Measurements from ENCODE around the gene C2CD2.

C2CD2 gene

GRCh38 chr21:41903559-41904351, 50.1 kb downstream of the C2CD2 start:
- DNase-seq: no peak

GRCh38 chr21:41902946-41903345, 50.9 kb downstream of the C2CD2 start:
- no peak for DNase-seq

GRCh38 chr21:41901782-41902181, 52.0 kb downstream of the C2CD2 start:
- no peak for DNase-seq

- peak in 1 of 5 experiments; percentile 56 for DNase-seq
Measured at GRCh38 chr21:41901099-41901498, 52.7 kb downstream of the C2CD2 start.

- no peak for DNase-seq
Measured at GRCh38 chr21:41900401-41900800, 53.4 kb downstream of the C2CD2 start.

GRCh38 chr21:41899426-41900202, 54.2 kb downstream of the C2CD2 start:
- DNase-seq: peak in 2 of 5 experiments; percentile 35 to 78

- no peak for DNase-seq
Measured at GRCh38 chr21:41898998-41899397, 54.8 kb downstream of the C2CD2 start.

- no peak for DNase-seq
Measured at GRCh38 chr21:41897700-41898099, 56.1 kb downstream of the C2CD2 start.

GRCh38 chr21:41897047-41897669, 56.7 kb downstream of the C2CD2 start:
- DNase-seq: no peak

- DNase-seq: peak in 3 of 5 experiments; percentile 17 to 73 (median 39)
Measured at GRCh38 chr21:41895643-41896493, 58.0 kb downstream of the C2CD2 start.

- no peak for DNase-seq
Measured at GRCh38 chr21:41894922-41895557, 58.8 kb downstream of the C2CD2 start.

- no peak for DNase-seq
Measured at GRCh38 chr21:41894511-41894910, 59.3 kb downstream of the C2CD2 start.

GRCh38 chr21:41892726-41893125, 61.1 kb downstream of the C2CD2 start:
- no peak for DNase-seq

- no peak for DNase-seq
Measured at GRCh38 chr21:41891132-41891531, 62.7 kb downstream of the C2CD2 start.

- DNase-seq: no peak
Measured at GRCh38 chr21:41890355-41890754, 63.5 kb downstream of the C2CD2 start.

GRCh38 chr21:41888749-41889376, 65.0 kb downstream of the C2CD2 start:
- no peak for DNase-seq

- DNase-seq: no peak
Measured at GRCh38 chr21:41887667-41888066, 66.2 kb downstream of the C2CD2 start.

- DNase-seq: no peak
Measured at GRCh38 chr21:41886328-41886727, 67.5 kb downstream of the C2CD2 start.

- no peak for DNase-seq
Measured at GRCh38 chr21:41885341-41886024, 68.3 kb downstream of the C2CD2 start.

GRCh38 chr21:41884501-41885030, 69.3 kb downstream of the C2CD2 start:
- no peak for DNase-seq

GRCh38 chr21:41883582-41883981, 70.2 kb downstream of the C2CD2 start:
- DNase-seq: no peak
